ENCODE measurements around the gene CSTA.

Gene CSTA

GRCh38 chr3:122324871-122325323 lies at the start of gene CSTA:
CSTA (plus strand) TSS chr3:122325248; CDS start chr3:122325293, 45 bp downstream.
- DNase-seq (ENCODE audit: low read depth): no peak

GRCh38 chr3:122281891-122282290 lies 43.2 kb upstream of the CSTA start:
- DNase-seq (ENCODE audit: low read depth): no peak

- DNase-seq (ENCODE audit: low read depth): no peak
Measured at GRCh38 chr3:122283796-122284445, 41.1 kb upstream of the CSTA start.

GRCh38 chr3:122284486-122284885 lies 40.6 kb upstream of the CSTA start:
- DNase-seq (ENCODE audit: low read depth): no peak

- DNase-seq (ENCODE audit: low read depth): no peak
Measured at GRCh38 chr3:122294359-122294758, 30.7 kb upstream of the CSTA start.

- no peak for DNase-seq (ENCODE audit: low read depth)
Measured at GRCh38 chr3:122295266-122296062, 29.6 kb upstream of the CSTA start.

- DNase-seq (ENCODE audit: low read depth): no peak
Measured at GRCh38 chr3:122298239-122298638, 26.8 kb upstream of the CSTA start.

GRCh38 chr3:122299215-122299614 lies 25.8 kb upstream of the CSTA start:
- no peak for DNase-seq (ENCODE audit: low read depth)

- DNase-seq (ENCODE audit: low read depth): no peak
Measured at GRCh38 chr3:122299872-122300460, 25.1 kb upstream of the CSTA start.

GRCh38 chr3:122301063-122301462 lies 24.0 kb upstream of the CSTA start:
- DNase-seq (ENCODE audit: low read depth): no peak

- DNase-seq (ENCODE audit: low read depth): no peak
Measured at GRCh38 chr3:122305818-122306621, 19.0 kb upstream of the CSTA start.

GRCh38 chr3:122306622-122306953 lies 18.5 kb upstream of the CSTA start:
- DNase-seq (ENCODE audit: low read depth): no peak

- DNase-seq (ENCODE audit: low read depth): no peak
Measured at GRCh38 chr3:122307094-122307687, 17.9 kb upstream of the CSTA start.

- no peak for DNase-seq (ENCODE audit: low read depth)
Measured at GRCh38 chr3:122307976-122308375, 17.1 kb upstream of the CSTA start.

- DNase-seq (ENCODE audit: low read depth): no peak
Measured at GRCh38 chr3:122310361-122310760, 14.7 kb upstream of the CSTA start.

GRCh38 chr3:122312826-122313225 lies 12.2 kb upstream of the CSTA start:
- DNase-seq (ENCODE audit: low read depth): no peak

GRCh38 chr3:122313281-122313680 lies 11.8 kb upstream of the CSTA start:
- DNase-seq (ENCODE audit: low read depth): no peak

GRCh38 chr3:122314228-122314876 lies 10.7 kb upstream of the CSTA start:
- no peak for DNase-seq (ENCODE audit: low read depth)

GRCh38 chr3:122315619-122316018 lies 9.4 kb upstream of the CSTA start:
- DNase-seq (ENCODE audit: low read depth): no peak

- DNase-seq (ENCODE audit: low read depth): no peak
Measured at GRCh38 chr3:122316368-122316767, 8.7 kb upstream of the CSTA start.

- DNase-seq (ENCODE audit: low read depth): no peak
Measured at GRCh38 chr3:122318620-122319019, 6.4 kb upstream of the CSTA start.
